HG03432 (cell line): Measurements from ENCODE around the gene GH1.
"Not testable (repeated sequence)": the region's sequence is repeated elsewhere in the genome, so short reads cannot be mapped to it uniquely, and the experiment has no call there.

Experiments
- ATAC-seq: cut with Tn5 transposase; IDR thresholded peaks from one replicate; pipeline ENCODE4 v1.9.1; 2021; ENCODE audit warnings: mild to moderate bottlenecking, moderate library complexity; ENCODE audit not compliant: unreplicated experiment

The GH1 gene

DNA sequence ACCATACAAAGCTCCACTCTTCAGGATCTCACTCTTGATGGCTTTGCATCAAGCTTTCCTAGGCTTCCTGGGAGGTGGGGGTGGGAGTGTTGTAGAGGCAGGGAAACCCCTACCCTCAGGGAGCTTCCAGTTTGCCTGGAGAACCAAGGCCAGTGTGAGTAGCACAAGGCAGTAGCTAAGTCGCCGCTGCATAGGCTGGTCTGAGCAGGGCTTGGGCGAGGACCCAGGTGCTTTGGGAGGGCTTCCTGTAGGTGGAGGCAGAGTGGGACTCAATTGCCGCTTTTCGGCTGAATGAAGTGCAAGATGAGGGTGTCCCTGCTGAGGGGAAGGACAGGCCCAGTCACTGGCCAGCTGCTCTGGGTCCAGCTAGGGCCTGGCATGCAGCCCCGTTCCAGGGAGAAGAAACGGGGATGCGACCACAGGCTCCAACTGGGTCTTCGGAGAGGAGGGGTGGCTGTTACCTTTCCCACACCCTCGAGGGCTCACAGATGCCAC is 9.6 kb upstream of the GH1 start:
- ATAC-seq, result no peak

DNA sequence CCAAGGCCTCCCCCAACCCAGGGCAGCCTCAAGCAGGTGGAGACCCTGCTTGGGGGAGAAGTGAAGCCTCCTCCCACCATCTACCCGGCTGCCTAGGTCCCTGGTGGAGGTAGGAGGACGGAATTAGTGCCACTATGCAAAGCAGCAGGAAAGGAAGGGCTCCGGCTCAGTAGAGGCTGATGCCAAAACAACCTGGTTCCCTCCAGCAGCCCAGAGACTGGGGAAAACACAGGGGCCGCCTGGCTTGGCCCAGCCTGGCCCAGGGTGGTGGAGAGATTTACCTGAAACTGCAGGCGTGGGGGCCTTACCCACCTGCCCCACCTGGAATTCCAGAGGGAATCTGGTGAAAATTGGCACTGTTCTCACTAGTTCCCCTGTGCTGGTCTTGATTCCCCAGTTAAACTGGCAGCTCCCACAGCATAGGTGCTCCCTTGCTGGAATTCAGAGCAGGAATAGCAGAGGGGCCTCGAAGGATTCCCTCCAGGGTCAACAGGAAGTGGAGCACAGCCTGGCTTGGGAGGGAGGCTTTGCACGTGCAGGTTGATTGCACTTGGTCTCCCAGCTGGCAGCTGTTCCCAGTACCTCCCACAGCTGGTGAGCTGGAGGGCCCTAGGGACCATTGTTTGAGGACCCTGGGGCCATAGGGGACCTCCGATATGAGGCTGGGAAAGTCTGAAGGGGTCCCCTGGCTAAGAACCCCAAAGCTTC is 9.0 kb upstream of the GH1 start:
- no peak for ATAC-seq

DNA sequence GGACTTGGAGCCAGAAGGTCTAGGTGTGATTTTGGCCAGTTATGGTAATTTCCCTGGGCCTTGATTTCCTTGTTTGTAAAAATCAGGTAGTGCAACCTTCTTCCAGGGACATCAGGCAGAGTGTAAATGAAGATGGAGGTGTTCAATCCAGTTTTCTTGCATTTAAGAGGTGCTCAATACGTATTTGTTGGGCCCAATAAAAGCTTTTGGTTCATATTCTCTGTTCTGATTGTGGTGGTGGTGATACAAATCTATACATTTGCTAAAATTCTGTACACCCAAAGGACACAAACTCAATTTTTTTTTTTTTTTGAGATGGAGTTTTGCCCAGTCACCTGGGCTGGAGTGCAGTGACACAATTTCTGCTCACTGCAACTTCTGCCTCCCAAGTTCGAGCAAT is 7.5 kb upstream of the GH1 start:
- no peak for ATAC-seq

DNA sequence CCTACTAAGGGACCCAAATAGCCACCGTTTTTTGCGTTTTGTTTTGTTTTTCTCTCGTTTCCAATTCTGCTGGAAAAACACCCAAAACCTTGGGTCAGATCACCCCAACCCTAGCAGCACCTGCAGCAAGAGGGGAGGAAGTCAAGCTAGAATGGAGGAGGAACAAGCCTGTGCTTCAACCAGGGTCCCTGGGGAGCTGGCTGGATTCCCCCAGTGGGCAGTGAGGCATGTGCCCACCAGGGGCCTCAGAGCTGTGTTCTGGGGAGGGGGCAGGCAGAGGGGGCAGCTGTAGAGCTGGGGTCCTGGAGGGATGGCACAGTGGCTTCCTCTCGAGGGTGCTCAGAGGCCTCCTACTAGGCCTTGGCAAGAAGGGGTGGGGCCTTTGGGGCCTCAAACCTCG is 7.0 kb upstream of the GH1 start:
- ATAC-seq, result no peak

DNA sequence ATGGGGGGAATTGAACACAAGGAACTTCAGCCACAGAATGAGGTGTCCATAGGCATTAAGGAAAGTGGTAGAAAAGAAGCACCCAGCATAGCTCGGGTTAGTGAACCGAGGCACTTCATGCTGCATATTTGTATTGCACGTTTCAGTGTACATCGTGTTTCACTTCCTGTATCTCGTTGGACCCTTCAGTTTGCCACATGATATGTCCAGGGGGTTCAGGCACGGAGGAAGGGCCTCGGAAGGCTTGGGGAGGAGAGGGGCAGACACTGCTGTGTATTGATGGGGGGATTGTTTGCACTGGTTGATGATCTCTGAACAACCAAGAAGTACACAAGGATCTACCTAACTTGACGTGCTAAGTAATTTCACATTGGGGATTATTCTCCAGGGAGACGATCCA is 3.8 kb upstream of the GH1 start:
- peak; percentile 51 for ATAC-seq

DNA sequence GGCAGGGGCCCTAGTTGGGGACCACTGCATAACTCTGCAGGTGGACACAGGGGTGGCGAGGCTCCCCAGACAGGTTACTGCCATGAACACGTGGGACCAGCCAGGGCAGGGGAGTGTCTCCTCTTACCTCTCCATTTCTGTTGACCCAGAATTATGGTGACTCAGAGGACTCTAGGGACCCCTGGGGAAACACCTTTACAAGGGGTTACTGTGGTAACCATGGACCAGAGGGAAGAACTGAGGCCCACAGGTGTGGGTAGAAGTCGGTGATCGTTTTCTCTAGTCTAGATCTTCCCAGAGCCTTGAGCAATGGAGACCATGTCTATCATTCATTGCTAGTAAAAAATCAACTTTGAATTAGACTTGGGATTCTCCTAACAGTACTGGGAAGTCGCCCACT is 2.1 kb upstream of the GH1 start:
- not testable (repeated sequence) for ATAC-seq

DNA sequence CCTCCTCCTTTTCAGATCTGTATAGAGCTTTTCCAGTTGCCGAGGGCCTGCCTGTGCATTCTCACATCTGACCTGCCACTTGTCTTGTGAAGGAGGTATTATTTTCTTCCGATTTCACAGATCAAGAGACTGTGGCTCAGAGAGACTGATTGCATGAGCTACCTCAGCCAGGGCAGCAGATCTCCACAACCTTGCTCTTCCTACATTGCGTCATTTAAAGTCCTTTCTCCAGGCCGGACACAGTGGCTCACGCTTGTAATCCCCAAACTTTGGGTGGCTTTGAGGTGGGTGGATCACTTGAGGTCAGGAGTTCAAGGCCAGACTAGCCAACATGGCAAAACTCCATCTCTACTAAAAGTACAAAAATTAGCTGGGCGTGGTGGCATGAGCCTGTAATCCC is 1.4 kb upstream of the GH1 start:
- ATAC-seq, result not testable (repeated sequence)

DNA sequence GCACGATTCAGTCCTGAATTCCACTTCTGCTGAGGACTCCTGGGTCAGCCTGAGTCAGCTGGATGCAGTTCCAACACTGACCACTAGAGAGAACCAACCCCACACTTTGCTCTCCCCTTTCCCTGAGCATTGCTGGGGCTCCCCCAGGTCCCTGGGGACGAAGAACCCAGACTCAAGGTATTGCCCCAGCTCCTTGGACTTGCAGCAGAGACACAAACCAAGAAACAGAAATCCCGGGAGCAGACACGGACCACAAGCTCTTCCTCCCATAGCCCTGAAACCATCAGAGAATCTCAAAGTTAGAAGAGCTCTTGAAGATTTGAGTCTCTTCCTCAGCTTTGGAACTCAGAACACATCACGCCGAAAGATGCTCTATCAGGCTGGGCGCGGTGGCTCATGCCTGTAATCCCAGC is 678 bp upstream of the GH1 start:
- peak; percentile 56 for ATAC-seq

DNA sequence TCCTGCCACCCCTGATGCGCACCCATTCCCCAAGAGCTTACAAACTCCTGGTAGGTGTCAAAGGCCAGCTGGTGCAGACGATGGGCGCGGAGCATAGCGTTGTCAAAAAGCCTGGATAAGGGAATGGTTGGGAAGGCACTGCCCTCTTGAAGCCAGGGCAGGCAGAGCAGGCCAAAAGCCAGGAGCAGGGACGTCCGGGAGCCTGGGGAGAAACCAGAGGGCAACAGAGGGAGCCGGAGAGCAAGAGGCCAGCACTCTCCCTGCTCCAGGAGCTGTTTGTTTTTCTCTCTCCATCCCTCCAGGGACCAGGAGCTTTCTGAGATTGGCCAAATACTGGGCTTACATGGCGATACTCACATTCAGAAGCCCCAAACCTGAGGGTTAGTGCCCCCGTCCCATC is 334 bp downstream of the GH1 start:
- no peak for ATAC-seq

DNA sequence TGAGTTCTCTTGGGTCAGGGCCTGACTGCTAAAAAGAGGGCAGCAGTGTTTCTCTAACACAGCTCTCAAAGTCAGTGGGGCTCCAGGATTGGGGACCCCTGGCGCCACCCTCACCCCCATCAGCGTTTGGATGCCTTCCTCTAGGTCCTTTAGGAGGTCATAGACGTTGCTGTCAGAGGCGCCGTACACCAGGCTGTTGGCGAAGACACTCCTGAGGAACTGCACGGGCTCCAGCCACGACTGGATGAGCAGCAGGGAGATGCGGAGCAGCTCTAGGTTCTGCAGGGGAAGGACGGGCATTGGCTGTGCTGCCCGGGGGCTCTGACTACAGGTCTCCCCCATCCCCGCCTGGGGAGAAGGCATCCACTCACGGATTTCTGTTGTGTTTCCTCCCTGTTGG is 993 bp downstream of the GH1 start:
- no peak for ATAC-seq

DNA sequence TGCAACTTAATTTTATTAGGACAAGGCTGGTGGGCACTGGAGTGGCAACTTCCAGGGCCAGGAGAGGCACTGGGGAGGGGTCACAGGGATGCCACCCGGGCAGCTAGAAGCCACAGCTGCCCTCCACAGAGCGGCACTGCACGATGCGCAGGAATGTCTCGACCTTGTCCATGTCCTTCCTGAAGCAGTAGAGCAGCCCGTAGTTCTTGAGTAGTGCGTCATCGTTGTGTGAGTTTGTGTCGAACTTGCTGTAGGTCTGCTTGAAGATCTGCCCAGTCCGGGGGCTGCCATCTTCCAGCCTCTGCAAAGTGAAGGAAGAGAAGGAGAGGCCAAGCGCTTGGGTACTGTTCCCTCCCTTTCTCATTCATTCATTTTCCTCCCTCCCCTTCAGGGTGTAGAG is 1.4 kb downstream of the GH1 start:
- ATAC-seq, result not testable (repeated sequence)

DNA sequence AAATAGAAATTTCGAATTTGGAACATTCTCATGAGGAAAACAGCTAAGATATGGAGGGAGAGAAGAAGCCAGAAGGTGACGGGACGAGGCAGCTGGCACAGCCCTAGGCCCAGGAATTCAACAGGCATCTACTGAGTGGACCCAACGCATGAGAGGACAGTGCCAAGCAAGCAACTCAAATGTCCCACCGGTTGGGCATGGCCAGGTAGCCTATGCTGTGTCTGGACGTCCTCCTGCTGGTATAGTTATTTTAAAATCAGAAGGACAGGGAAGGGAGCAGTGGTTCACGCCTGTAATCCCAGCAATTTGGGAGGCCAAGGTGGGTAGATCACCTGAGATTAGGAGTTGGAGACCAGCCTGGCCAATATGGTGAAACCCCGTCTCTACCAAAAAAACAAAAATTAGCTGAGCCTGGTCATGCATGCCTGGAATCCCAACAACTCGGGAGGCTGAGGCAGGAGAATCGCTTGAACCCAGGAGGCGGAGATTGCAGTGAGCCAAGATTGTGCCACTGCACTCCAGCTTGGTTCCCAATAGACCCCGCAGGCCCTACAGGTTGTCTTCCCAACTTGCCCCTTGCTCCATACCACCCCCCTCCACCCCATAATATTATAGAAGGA is 2.0 kb downstream of the GH1 start:
- ATAC-seq, result no peak

DNA sequence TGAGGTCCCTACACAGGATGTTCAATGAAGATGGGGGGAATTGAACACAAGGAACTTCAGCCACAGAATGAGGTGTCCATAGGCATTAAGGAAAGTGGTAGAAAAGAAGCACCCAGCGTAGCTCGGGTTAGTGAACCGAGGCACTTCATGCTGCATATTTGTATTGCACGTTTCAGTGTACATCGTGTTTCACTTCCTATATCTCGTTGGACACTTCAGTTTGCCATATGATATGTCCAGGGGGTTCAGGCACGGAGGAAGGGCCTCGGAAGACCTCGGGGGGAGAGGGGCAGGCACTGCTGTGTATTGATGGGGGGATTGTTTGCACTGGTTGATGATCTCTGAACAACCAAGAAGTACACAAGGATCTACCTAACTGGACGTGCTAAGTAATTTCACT is 2.9 kb downstream of the GH1 start:
- not testable (repeated sequence) for ATAC-seq

DNA sequence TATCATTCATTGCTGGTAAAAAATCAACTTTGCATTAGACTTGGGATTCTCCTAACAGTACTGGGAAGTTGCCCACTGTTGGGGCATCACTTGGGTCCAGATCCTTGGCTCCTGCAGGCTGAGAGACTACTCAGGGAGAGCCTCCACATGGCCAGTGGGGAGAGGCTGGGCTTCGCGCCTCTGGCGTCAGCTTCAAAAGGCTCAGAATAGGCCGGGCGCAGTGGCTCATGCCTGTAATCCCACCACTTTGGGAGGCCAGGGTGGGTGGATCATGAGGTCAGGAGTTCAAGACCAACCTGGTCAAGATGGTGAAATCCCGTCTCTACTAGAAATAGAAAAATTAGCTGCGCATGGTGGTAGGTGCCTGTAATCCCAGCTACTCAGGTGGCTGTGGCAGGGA is 4.2 kb downstream of the GH1 start:
- no peak for ATAC-seq

DNA sequence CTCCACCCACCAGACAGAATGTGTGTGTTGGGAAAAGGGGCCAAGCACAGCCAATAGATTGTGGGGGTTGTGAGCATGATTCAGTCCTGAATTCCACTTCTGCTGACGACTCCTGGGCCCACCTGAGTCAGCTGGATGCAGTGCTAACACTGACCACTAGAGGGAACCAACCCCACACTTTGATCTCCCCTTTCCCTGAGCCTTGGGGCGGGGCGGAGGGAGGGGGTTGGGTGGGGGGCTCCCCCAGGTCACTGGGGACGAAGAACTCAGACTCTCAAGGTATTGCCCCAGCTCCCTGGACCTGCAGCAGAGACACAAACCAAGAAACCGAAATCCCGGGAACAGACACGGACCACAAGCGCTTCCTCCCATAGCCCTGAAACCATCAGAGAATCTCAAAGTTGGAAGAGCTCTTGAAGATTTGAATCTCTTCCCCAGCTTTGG is 7.0 kb downstream of the GH1 start:
- ATAC-seq, result no peak

DNA sequence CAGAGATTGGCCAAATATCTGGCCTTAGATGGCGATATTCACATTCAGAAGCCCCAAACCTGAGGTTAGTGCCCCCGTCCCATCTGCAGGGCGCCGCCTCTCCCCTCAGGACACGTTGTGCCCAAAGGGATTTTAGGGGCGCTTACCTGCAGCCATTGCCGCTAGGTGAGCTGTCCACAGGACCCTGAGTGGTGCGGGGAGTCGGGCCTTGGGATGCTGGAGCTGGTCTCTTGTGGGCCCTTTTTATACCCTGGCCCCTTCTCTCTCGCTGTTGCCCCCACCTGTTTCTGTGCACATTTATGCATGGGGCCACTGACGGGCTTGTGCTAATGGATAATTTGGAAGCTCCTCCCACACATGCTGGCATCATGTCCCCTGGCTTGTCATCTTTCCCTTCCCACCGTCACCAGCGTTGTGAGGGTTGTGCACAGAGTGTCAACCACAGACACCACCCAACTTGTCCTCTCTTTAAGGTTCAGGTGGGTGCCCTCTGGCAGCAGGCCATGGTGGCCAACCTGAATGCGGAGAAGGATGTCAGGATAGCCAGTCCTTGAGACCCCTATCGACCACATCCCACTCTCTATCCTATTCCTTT is 7.5 kb downstream of the GH1 start, which contains the start of gene CSHL1:
Gene CSHL1, minus strand, starts transcription at position 218 of the 595 bp plus-strand sequence. Its CDS starts 62 bp downstream, at position 156.
- ATAC-seq, result no peak

DNA sequence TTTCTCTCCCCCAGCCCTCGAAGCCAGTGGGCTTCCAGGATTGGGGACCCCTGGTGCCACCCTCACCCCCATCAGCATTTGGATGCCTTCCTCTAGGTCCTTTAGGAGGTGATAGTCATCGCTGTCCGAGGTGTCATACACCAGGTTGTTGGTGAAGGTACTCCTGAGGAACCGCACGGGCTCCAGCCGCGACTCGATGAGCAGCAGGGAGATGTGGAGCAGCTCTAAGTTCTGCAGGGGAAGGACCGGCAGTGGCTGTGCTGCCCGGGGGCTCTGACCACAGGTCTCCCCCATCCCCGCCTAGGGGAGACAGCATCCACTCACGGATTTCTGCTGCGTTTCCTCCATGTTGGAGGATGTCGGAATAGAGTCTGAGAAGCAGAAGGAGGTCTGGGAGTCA is 8.5 kb downstream of the GH1 start:
- no peak for ATAC-seq

DNA sequence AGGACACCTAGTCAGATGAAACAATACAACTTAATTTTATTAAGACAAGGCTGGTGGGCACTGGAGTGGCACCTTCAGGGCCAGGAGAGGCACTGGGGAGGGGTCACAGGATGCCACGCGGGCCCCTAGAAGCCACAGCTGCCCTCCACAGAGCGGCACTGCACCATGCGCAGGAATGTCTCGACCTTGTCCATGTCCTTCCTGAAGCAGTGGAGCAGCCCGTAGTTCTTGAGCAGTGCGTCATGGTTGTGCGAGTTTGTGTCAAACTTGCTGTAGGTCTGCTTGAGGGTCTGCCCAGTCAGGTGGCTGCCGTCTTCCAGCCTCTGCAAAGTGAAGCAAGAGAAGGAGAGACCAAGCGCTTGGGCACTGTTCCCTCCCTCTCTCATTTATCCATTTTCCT is 9.1 kb downstream of the GH1 start:
- not testable (repeated sequence) for ATAC-seq

DNA sequence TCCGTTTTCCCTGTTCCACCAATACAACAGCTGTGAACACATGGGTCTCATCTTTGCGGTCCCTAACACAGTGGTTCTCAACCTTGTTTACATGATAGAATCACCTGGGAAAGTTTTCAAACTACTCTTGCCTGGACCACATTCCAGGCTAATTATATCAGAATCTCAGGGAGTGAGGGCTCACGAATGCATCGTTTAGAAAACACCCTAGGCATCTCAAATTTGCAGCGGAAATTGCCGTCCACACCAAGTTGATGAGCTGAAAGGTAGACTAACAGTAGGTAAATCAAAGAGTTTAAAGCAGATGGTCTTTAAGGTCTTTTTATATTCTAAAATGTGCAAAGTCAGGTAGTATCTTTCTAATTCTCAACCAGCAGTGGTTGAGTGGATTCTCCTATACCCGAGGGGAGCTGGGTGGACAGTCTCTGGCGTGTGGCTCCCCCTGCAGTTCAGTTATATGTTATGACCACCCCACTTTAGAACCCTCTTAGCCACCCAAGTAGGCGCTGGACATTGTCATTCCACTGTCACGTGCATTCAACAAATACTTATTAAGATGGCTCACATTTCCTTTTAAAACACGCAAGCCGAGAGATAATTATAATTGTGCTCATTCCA is 11.4 kb downstream of the GH1 start:
- not testable (repeated sequence) for ATAC-seq

DNA sequence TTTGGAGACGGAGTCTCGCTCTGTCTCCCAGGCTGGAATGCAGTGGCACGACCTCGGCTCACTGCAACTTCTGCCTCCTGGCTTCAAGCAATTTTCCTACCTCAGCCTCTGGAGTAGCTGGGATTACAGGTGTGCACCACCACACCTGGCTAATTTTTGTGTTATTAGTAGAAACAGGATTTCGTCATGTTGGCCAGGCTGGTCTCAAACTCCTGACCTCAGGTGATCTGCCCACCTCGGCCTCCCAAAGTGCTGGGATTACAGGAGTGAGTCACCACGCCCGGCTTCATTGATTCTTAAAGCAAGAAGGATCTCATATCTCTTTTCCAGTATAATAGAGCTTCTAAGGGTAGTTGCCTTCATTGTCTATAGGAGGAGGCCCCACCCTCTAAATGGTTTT is 13.8 kb downstream of the GH1 start:
- ATAC-seq, result not testable (repeated sequence)

DNA sequence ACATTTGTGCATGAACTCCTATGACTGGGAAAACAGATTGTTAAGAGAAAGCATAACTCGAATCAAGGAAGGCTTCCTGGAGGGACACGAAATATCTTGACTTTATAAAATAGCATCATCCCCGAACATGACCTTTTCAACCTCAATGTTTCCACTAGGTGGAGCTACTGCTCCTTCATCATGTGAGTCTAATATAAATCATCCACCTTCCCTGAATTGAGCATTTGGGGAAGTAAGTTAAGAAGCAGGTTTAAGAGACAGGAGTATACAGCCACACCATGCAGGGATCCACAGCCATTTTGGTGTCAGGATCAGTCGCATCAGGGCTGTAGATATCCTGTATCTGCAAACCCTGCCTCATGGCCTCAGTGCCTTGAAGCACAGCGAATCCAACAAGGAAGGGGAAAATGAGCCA is 14.8 kb downstream of the GH1 start:
- ATAC-seq, result not testable (repeated sequence)

DNA sequence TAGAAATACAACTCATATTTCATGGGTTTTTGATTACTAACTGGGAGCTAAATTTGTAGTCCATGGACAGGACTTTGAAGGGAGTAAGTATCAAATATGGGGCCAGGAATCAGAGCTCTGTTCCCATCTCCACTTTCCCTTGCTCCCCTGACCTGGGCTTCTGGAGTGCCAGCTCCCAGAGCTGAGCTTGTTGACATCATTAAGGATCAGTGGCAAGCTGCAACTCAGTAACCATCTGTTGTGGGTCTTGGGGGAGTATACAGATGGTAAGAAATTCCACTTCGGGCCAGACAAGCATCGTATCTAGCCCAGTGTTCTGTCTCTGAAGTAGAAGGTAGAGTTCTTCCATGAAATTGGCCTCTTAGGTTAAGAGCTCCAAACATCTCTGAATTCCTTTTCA is 16.7 kb downstream of the GH1 start:
- not testable (repeated sequence) for ATAC-seq
